B cell (primary cell): Measurements from ENCODE around the gene SYNRG. TPM values are rescaled to one million over a fixed set of nuclear protein-coding genes. Genes with fewer than 3 reads are reported as not detected.

Source experiments
- ATAC-seq: fragments of 200-7000 bp; cut with Tn5 transposase; one replicate; pipeline ENCODE4 v1.10.0; 2021; ENCODE audit warnings: low read depth, mild to moderate bottlenecking, moderate number of reproducible peaks, moderate library complexity
- CTCF ChIA-PET: fragments of 350-600 bp; sonication (Branson Sonifier 250); formaldehyde crosslinking; loops from one replicate; lab custom pipeline; 2021; ENCODE audit warnings: antibody characterized with exemption, inconsistent platforms; lab: Charles Lee
- POLR2A ChIA-PET: fragments of 350-600 bp; sonication (Branson Sonifier 250); formaldehyde crosslinking; loops from one replicate; lab custom pipeline; 2021; ENCODE audit warnings: antibody characterized with exemption; lab: Charles Lee
- DNase-seq: peaks from one replicate; pipeline ENCODE4 v3.0.0; 2013
- H2AFZ ChIP-seq: 2 replicates; pipeline ENCODE4 v1.6.1; 2012; ENCODE audit warnings: mild to moderate bottlenecking, low read depth, low read length; ENCODE audit not compliant: insufficient read depth, poor library complexity, severe bottlenecking
- H3K27ac ChIP-seq, 2 donors: 1 replicate in 1 of 2; 2 replicates in 1 of 2; pipeline ENCODE4 v1.5.1; 2012 to 2013; ENCODE audit warnings: low read length in 2 of 2, mild to moderate bottlenecking in 2 of 2, moderate library complexity in 1 of 2
- H3K27me3 ChIP-seq, 4 experiments: fragments of 200-600 bp in 1 of 4; sonication (generic) in 1 of 4; replicated peaks in 1 of 4; 1 replicate in 2 of 4; 2 replicates in 2 of 4; pipeline versions ENCODE4 v1.6.1 to v1.7.0; 2013 to 2016; ENCODE audit warnings: low read length in 3 of 4, mild to moderate bottlenecking in 2 of 4, mixed read lengths in 1 of 4, moderate library complexity in 1 of 4; ENCODE audit not compliant: insufficient read depth in 4 of 4, control insufficient read depth in 3 of 4; ENCODE audit errors: control extremely low read depth in 1 of 4
- H3K36me3 ChIP-seq, 2 experiments: replicated peaks in 1 of 2; 1 replicate in 1 of 2; 2 replicates in 1 of 2; pipeline versions ENCODE4 v1.6.1 to v1.7.1; 2013; ENCODE audit warnings: low read length in 1 of 2; ENCODE audit not compliant: insufficient read depth in 2 of 2, control insufficient read depth in 1 of 2; ENCODE audit errors: control extremely low read depth in 1 of 2, extremely low read depth in 1 of 2
- H3K4me1 ChIP-seq, 2 donors: fragments of 200-600 bp in 1 of 2; sonication (generic) in 1 of 2; 1 replicate in 1 of 2; 2 replicates in 1 of 2; pipeline versions ENCODE4 v1.5.1 to v1.6.1; 2013 to 2017; ENCODE audit warnings: low read length in 2 of 2; ENCODE audit not compliant: control insufficient read depth in 2 of 2, insufficient read depth in 2 of 2
- H3K4me2 ChIP-seq: replicated peaks from 2 replicates; pipeline ENCODE3; 2012; ENCODE audit warnings: mild to moderate bottlenecking, low read depth, low read length; ENCODE audit not compliant: poor library complexity, severe bottlenecking
- H3K4me3 ChIP-seq, 5 experiments: fragments of 200-600 bp in 1 of 5; sonication (generic) in 1 of 5; 1 replicate in 3 of 5; 2 replicates in 2 of 5; pipeline versions ENCODE4 v1.5.1 to v1.7.0; 2011 to 2016; ENCODE audit warnings: low read length in 4 of 5, mild to moderate bottlenecking in 4 of 5, low read depth in 2 of 5, control low read depth in 1 of 5, moderate library complexity in 1 of 5; ENCODE audit not compliant: insufficient read depth in 1 of 5; ENCODE audit errors: control extremely low read depth in 1 of 5, extremely low read depth in 1 of 5
- H3K79me2 ChIP-seq: fragments of 200-600 bp; sonication (generic); one replicate; pipeline ENCODE4 v1.6.0; 2016; ENCODE audit warnings: low read length; ENCODE audit not compliant: control insufficient read depth, insufficient read depth
- H3K9ac ChIP-seq: fragments of 200-600 bp; sonication (generic); 2 replicates; pipeline ENCODE4 v1.6.1; 2017; ENCODE audit warnings: mild to moderate bottlenecking, low read length, moderate library complexity
- H3K9me3 ChIP-seq, 3 donors: one replicate each; pipeline versions ENCODE4 v1.6.1 to v1.7.1; 2013; ENCODE audit warnings: low read length in 2 of 3; ENCODE audit not compliant: control insufficient read depth in 2 of 3, insufficient read depth in 1 of 3; ENCODE audit errors: control extremely low read depth in 1 of 3
- H4K20me1 ChIP-seq: 2 replicates; pipeline ENCODE4 v1.6.0; 2012; ENCODE audit warnings: mild to moderate bottlenecking, low read length; ENCODE audit not compliant: insufficient read depth, control insufficient read depth, poor library complexity, severe bottlenecking
- H3K27ac Mint-ChIP-seq: one replicate; pipeline ENCODE4 v1.8.0; 2021; ENCODE audit warnings: mixed read lengths
- H3K27me3 Mint-ChIP-seq: one replicate; pipeline ENCODE4 v1.8.0; 2021; ENCODE audit warnings: mixed read lengths
- H3K4me1 Mint-ChIP-seq: one replicate; pipeline ENCODE4 v1.8.0; 2021; ENCODE audit warnings: mixed read lengths
- H3K4me3 Mint-ChIP-seq: one replicate; pipeline ENCODE4 v1.8.0; 2021; ENCODE audit warnings: mixed read lengths
- H3K9me3 Mint-ChIP-seq: one replicate; pipeline ENCODE4 v1.8.0; 2022; ENCODE audit warnings: mixed read lengths; ENCODE audit not compliant: insufficient read depth
- CTCF ChIP-seq: fragments of 200-600 bp; IDR thresholded peaks from one replicate; pipeline ENCODE4 v1.8.0; 2022; ENCODE audit warnings: antibody characterized with exemption, mild to moderate bottlenecking
- EZH2 ChIP-seq: IDR thresholded peaks from 2 replicates; pipeline ENCODE4 v1.6.1; 2012; ENCODE audit warnings: borderline replicate concordance, low read depth, mild to moderate bottlenecking, moderate library complexity, low read length; ENCODE audit not compliant: insufficient read depth, poor library complexity, severe bottlenecking
- WGBS: methylation state at CpG from one replicate; pipeline ENCODE4 v1.1.5; 2013; ENCODE audit warnings: missing lambda C conversion rate; ENCODE audit not compliant: insufficient coverage; 5-methylcytosine and 5-hydroxymethylcytosine counted together
- intact Hi-C: fragments of 100-400 bp; cut with micrococcal nuclease; formaldehyde crosslinking; loops from one replicate; pipeline ENCODE4 v1.10.0; 2022
- polyA plus RNA-seq: library from polyadenylated mRNA; depleted of rRNA; stranded (reverse); fragments of >200 nt; gene quantifications from 2 replicates; pipeline ENCODE4 v1.2.3, GENCODE V29; 2012
- total RNA-seq, 2 donors: library from RNA; stranded (reverse); fragments of 120-200 nt in 1 of 2; gene quantifications; 1 replicate in 1 of 2; 2 replicates in 1 of 2; pipeline versions ENCODE4 v1.2.3 to v1.2.4, GENCODE V29; 2013 to 2022

Gene SYNRG
- total and polyA plus RNA-seq, 2 donors (not counting 1 experiment from before 2014, with no cell fraction given) = 31.8 to 113 TPM

GRCh38 chr17:37608351-37609169, 658 bp downstream of the SYNRG start:
- no peaks in the 10 kb centered on the region for H3K27me3 Mint-ChIP-seq
- peak overlapping the region; percentile 97 for H3K27ac Mint-ChIP-seq
- no peaks in the 10 kb centered on the region for H3K9me3 Mint-ChIP-seq
- DNase-seq (peak; percentile 53), ATAC-seq (peak; percentile 16)
- H3K36me3 ChIP-seq = peaks cover 8 to 22% of the 10 kb centered on the region in 2 experiments
- no peaks in the 10 kb centered on the region for H3K9me3 ChIP-seq
- H4K20me1 ChIP-seq = peaks cover 25% of the 10 kb centered on the region
- ChIA-PET CTCF (interaction anchor here (0.5 to 2.9 kb wide), 14 partner anchors 11 to 1447 kb away, joined by 3 to 19 read pairs (median 3); no protein-coding TSS in a partner anchor), POLR2A (interaction anchor here (0.5 to 1.4 kb wide), 6 partner anchors 9 to 249 kb away, joined by 3 to 6 read pairs (median 6); no protein-coding TSS in a partner anchor)
- H3K4me3 Mint-ChIP-seq = peak overlapping the region; percentile 95
- peaks cover 39% of the 10 kb centered on the region for H3K79me2 ChIP-seq
- H3K4me2 ChIP-seq = peak overlapping the region; percentile 77
- 0% methylated on average over 18 of the region's 26 CpGs for WGBS
- peaks cover 24 to 37% of the 10 kb centered on the region in 2 donors for H3K4me1 ChIP-seq
- H3K27ac ChIP-seq = peak overlapping the region; percentile 80 to 86
- H3K4me1 Mint-ChIP-seq = peaks cover 43% of the 10 kb centered on the region
- TF ChIP-seq CTCF (no peak), EZH2 (no peak)
- intact Hi-C loops = loop anchor here (1.0 kb wide), 5 partner anchors 35 to 249 kb away; partner anchors contain the start of genes DDX52 and DUSP14
- H3K27me3 ChIP-seq = no peaks in the 10 kb centered on the region
- peak overlapping the region; percentile 80 to 94 (median 89) for H3K4me3 ChIP-seq
- peak overlapping the region; percentile 78 for H2AFZ ChIP-seq
- peak overlapping the region; percentile 93 for H3K9ac ChIP-seq
